DMS79 (cell line): Measurements from ENCODE around the gene SPINT2.
"Not testable (repeated sequence)": the region's sequence is repeated elsewhere in the genome, so short reads cannot be mapped to it uniquely, and the experiment has no call there.

Source experiments
- DNase-seq: peaks from one replicate; lab custom pipeline; 2025; lab: John Stamatoyannopoulos, UW

The SPINT2 gene, protein sequence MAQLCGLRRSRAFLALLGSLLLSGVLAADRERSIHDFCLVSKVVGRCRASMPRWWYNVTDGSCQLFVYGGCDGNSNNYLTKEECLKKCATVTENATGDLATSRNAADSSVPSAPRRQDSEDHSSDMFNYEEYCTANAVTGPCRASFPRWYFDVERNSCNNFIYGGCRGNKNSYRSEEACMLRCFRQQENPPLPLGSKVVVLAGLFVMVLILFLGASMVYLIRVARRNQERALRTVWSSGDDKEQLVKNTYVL

DNA sequence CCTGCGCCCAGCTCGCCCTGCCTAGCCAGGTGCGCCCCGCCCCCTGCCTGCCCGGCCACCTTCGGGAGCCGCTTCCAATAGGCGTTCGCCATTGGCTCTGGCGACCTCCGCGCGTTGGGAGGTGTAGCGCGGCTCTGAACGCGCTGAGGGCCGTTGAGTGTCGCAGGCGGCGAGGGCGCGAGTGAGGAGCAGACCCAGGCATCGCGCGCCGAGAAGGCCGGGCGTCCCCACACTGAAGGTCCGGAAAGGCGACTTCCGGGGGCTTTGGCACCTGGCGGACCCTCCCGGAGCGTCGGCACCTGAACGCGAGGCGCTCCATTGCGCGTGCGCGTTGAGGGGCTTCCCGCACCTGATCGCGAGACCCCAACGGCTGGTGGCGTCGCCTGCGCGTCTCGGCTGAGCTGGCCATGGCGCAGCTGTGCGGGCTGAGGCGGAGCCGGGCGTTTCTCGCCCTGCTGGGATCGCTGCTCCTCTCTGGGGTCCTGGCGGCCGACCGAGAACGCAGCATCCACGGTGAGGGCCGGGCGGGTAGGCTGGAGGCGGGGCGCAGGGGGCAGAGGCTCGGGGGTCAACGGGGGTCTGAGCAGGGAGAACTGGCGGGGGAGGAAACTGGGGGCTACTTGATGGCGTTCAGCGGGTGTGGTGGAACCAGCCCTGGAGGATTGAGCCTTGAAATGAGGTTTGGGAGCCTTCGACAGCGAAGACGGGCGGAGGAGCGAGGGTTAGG lies at the start of gene SPINT2:
Gene SPINT2, plus strand, starts transcription at position 88 of the 727 bp plus-strand sequence. Its CDS starts 320 bp downstream, at position 408.
- DNase-seq: peak; percentile 96

DNA sequence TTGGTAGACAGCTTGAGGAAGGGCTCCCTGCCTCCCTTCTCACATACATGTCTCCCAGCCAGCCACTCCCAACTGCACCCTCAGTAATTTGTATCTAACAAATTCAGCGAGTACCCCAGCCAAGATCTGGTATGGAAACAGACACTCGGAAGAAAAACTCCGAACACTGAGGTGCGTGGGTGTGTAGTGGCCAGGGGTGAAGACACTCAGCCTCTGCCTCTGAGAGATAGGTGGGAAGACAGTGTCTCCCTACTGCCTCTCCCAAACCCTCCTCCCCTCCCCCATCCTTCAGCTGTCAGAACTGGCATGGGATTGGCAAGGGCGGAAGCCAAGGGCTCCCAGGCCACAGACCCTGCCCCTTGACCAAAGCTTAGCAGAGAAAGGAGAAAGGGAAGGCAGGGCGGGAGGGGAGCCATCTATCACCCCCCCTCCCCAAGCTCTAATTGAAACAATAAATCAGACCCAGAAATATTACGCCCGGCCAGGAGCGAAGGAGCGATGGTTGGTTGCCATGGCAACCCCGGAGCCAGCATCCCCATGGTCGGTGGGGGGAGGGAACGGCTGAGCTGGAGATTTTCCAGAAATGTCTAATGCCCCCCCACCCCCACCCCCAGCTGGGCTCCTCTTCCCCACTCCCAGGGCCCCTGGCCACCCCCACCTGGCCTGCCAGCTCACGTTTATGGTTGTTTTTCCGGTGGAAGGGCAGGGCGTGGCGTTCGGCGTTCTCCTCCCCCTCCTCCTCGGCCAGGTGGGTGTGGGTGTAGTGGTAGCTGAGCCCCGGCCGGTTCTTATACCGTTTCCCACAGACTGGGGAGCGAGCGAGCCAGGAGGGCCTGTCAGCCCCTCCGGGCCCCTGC lies 47.4 kb upstream of the SPINT2 start:
- no peak for DNase-seq

DNA sequence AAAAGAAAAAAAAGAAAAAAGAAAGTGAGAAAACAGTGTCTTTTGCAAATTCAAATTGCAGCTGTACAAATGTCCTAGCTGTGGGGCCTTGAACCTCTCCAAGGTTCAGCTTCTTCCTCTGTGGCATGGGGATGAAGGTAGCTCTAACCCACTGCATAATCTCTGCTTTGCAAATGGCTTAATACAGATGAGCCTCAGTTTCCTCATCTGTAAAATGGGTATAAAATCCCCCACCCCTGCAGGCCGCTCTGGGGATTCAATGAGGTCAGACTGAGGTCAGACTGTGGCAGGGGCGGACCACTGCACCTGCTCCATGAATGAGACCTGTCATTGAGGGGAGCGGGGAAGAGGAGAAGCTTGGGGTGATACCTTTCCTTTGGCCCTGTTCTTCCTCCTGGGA lies 46.2 kb upstream of the SPINT2 start:
- no peak for DNase-seq

DNA sequence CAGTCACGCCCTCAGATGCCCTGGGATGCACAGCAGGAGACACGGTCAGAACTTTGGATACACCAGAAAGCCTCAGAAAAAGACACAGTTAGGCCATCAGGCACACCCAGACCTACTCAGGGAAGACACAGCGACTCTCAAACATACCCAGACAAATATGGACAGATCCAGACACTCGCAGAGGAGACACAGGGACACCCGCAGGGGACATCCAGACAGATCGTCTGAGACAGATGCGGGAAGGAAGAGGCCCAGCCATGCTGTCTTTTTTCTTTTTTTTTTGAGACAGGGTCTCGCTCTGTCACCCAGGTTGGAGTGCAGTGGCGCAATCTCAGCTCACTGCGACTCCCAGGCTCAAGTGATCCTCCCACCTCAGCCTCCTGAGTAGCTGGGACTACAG lies 45.2 kb upstream of the SPINT2 start:
- DNase-seq: no peak

DNA sequence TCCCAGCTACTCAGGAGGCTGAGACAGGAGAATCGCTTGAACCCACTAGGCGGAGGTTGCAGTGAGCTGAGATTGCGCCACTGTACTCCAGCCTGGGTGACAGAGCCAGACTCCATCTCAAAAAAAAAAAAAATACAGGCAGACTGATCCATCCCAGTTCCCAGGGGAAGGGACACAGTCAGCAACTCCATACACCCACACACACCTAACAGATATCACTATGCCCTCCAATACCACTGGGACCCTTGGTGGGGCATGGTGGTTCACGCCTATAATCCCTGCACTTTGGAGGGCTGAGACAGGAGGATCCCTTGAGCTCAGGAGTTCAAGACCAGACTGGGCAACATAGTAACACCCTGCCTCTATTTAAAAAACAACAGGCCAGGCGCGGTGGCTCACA lies 43.0 kb upstream of the SPINT2 start:
- no peak for DNase-seq

DNA sequence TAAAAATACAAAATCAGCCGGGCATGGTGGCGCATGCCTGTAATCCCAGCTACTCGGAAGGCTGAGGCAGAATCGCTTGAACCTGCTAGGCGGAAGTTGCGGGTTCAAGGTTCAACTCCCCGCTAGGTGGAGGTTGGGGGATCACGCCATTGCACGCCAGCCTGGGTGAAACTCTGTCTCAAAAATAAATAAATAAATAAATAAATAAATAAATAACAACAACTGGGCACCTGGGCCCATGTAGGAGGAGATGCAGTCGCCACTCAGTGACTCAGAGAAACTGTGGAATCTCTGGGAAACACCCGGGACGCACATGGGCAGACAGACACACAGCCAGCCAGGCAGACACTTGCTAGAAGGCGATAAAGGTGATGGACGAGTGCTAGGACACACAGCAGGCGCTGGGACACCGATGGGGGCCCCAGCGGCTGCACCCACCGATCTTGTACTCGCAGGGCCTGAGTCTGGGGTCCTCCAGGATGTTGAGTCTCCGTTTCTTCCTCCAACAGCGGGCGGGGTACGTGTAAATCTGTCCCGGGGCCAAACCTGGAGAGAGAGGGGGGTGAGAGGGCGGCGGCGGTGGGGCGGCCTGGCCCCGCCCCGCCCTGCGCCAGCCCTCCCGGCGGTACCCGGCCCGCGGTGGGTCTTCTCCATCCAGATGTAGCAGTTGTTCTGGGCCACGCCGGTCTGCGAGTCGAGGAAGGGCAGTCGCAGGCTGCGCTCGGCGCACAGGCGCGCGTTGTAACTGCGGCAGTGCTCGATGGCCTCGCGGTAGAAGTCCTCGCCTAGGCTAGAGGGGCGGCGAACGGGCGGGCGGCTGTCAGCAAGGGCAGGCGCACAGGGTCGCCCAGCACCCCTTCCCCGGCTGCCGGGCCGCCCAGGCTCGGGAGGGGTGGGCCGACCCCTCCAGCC lies 42.2 kb upstream of the SPINT2 start:
- no peak for DNase-seq

DNA sequence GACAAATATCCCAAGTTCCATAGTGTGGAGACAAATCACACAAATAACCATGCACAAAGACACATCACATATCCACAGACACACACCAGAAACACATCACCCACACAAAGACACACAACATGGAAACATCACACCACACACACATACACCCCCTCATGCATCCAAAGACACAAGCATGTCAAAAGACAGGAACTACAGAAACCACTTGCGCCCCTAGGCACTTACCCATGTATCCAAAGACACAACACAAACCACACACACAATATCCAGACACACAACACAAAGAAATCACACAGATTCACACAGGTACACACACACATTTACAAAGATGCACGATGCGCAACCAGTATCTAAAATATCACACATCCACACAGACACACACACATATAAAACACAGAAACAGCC lies 41.3 kb upstream of the SPINT2 start:
- DNase-seq: no peak

DNA sequence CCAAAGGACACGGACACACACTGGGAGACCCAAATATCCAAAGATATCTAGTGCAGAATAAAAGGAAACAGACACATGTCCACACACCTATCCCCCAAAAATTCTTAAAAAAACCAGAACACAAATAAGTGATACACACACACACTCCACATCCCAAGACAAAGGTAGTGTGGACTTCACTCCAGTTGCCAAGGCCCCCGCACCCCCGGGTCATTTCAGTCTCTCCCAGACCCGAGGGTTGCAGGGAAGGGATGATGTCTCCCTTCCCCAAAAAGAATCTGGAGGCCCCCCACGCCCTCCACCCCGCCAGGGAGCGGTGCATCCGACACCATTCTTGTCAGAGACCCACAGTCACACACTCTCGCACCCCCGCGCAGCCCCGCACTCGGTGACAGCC lies 40.8 kb upstream of the SPINT2 start:
- no peak for DNase-seq

DNA sequence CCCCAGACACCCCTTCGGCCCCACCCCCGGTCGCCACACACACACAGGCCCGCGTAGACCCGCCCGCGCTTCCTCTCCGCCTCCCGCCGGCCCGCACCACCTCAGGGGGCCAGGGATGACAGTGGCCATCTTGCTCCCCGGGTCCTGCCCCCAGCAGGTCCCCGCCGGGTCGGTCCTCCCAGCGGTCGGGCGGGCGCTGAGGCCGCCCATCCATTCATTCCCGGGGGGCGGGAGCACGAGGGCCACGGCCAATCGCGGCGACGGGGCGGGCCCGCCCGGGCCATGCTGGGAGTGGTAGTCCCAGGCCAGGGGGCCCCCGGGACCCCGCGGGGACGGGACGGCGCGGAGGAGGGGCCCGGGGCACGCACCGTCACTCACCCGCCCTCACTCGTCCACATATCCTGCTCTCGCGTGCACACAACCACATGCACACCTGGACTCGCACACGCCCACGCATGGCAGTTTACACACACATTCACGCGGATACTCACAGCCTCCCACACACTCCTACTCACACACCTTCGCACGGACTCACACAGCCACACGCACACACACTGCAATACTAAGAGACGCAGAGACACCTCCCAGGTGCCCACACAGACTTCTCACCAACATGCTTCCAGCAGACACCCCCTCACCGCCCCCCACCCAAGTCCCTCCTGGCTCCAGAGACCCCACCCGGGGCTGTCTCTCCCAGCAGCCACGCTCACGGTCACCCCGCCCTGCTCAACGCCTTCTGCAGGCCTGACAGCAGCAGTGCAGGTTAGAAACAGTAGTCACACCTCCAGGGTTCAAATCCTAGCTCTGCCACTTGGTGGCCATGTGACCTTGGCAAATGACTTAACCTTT lies 40.1 kb upstream of the SPINT2 start, which contains the start of gene DPF1:
Gene DPF1, minus strand, starts transcription at position 209 of the 849 bp plus-strand sequence. Its CDS starts 80 bp downstream, at position 129.
- peak; percentile 49 for DNase-seq

DNA sequence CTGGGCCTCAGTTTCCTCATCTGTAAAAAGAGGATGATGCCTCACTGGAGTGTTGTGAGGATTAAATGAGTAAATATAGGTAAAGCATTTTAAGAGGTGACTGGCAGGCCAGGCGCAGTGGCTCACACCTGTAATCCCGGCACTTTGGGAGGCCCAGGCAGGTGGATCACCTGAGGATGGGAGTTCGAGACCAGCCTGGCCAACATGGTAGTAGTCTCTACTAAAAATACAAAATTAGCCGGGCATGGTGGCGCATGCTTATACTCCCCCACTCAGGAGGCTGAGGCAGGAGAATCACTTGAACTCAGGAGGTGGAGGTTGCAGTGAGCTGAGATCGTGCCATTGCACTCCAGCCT lies 39.5 kb upstream of the SPINT2 start:
- not testable (repeated sequence) for DNase-seq

DNA sequence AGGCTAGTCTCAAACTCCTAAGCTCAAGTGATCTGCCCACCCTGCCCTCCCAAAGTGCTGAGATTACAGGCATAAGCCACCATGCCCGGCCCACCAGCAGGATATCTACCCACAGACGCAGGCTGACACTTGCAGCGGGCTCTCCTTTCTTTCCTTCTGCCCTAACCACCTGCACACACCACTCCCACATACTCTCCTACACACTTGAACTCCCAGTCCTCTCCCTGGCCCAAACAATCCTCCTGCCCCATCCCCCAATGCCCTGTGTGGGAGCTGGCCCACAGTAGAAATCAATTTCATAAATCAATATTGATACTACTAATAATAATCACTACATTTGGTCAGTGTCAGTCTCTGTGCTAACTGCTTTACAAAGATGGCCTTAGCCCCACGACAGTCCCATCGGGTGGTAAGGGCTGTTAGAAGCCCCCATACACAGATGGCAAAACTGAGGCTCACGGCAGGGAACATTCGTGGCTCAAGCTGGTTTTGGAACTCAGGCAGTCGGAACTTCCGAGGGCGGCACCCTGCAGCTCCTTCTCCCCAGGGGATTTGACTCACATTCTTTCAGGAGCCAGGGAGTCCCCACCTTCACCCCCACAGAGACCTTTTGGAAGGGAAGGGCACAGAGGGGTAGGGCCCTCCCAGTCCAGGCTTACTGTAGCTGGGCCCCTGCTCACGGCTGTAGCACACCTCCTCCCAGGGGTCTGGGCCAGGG lies 36.9 kb upstream of the SPINT2 start:
- no peak for DNase-seq

DNA sequence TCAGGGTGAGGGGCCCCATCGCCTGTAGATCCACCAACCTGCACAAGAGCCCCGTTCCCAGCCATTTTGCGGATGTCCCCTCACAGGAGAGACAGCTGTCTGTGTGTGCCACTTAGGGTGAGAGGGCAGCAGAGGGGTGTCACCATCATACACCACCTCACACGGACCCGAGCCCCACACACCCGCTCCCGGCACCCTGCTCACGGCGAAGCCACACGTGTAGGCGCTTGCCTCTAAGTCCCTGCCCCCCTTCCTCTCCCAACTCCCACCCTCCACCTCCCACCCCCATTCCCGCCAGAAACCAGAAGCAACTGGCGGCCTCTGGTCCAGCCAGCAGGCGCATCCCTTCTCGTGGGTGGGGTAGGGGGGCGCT lies 36.4 kb upstream of the SPINT2 start:
- DNase-seq: no peak

DNA sequence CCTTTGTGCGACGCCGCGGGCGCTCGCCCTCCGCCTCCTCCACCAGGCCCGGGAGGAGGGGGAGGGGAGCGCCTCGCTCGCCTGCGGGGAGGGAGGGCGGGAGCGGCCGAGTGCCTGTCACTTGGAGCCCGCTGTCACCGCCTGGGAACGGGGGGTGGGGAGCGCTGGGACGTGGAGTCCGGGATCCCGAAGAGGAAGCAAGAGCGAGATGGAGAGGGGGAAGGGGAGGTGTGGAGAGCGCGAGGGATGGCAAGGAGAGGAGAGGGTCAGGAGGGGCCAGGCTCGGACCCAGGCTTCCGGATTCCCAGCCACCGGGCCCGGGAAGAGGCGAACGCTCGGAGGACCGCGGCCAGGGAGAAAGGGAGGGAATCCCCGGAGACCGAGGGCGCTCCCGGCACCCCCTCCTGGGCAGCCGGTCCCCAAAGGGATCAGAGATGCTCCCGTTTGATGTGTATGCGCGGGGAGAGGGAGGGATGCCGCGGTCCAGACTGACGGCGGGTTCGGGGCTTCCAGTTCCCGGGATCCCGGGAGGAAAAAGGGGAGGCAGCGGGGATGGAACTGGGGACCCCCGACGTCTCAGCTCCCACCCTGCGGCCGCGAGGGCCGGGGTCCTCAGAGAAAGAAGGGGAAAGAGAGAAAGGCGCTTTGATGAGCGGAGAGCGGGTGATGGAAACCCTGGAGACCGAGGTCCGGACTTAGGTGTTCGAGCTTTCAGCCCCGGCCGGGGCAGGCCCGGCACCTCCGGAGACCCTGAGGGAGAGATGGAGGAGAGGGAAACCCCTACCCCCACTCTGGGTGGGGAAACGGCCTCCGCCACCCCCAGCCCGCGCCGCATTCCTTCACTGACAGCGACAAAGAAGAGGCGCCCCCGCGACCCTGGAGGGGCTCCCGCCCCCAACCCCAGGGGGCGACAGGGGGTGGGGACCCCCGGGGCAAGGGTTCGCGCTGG lies 35.6 kb upstream of the SPINT2 start:
- peak; percentile 37 for DNase-seq

DNA sequence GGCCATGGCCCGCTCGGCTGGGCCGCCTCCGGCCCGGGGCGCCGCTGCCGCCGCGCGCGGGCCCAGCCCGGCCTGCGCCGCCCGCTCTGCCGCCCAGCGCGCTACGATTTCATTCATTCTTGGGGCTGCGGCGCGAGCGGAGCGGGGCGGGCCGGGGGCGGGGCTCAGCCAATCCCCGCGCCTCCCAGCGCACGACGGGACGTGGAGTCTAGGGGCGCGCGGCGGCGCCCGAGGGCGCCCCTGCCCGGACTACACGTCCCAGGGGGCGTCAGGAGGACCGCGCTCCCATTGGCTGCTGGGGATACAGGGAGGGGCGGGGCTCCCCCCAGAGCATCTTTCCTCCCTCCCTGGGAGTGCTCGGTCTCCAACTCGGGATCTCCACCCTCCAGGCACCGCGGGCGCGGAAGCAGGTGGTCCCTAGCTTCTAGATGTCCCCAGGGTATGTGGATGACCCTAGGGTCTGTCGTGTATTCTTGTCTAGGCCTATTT lies 34.7 kb upstream of the SPINT2 start:
- peak; percentile 75 for DNase-seq

DNA sequence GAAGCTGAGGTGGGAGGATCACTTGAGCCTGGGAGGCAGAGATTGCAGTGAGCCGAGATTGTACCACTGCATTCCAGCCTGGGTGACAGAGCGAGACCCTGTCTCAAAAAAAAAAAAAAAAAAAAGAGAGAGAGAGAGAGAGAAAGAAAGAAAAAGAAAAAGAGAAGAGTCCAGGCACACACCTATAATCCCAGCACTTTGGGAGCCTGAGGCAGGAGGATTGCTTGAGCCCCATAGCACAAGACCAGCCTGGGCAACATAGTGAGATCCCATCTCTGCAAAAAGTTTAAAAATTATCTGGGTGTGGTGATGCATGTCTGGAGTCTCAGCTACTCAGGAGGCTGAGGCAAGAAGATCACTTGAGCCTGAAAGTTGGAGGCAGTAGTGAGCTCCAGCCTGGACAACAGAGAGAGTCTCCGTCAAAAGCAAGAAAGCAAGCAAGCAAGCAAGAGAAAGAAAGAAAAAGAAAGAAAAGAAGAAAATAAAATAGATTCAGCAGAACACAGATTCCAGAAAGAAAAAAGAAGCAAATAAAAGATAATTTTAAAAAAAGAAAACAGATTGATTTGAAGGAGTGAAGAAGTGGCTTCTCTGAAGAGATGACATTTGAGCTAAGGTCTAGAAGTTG lies 33.8 kb upstream of the SPINT2 start:
- DNase-seq: not testable (repeated sequence)

DNA sequence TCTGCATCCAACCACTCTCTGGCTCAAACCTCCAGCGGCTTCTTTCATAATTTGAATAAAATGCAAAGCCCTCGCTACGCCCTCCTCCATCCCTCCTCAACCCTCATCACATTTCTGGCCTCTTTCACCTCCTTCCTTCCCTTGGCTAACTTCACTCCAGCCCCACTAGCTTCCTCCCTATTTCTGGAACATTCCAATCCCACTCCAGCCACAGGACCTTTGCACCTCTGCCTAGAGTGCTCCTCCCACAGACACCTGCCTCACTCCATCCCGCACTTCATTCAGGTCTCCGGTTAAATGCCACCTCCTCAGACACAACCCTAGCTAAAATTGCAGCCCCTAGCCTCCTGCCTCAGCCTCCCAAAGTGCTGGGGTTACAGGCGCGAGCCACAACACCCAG lies 32.5 kb upstream of the SPINT2 start:
- DNase-seq: no peak

DNA sequence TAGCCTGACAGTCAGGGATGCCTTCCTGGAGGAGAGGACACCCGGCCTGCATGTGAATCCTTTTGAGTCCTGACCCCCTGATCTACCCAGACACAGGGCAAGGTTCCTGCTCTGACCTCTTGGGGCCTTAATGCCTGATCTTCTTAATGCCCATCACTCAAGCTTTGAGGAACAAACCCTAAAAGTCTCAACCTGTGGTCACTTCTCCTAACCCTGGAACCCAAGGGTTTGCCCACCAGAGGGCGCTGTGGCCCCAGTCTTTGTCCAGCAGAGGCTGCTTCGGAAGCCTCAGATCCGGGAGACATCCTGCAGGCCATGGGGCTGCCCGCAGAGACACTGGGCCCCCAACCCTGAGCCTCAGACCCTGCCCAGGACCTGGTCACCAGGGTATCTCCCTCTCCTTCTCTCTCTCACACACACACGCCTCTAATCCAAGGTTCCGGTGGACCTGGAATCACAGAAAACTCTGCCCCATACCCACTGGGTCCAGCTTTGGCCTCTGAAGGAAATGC lies 30.6 kb upstream of the SPINT2 start:
- no peak for DNase-seq

DNA sequence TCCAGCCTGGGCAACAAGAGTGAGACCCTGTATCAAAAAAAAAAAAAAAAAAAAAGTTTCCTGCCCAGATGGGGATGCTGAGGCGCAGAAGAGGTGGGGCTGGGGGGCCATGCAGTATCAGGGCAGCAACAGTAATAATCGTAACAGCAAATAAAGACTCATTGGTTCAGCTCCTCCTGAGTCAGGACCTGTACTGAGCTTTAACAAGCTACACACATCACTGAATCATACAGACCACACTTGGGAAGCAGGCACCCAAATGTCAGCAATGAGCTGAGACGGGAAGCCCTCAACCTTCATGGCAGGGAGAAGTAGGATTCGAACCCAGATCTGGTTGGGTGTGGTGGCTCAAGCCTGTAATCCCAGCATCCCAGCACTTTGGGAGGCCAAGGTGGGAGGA lies 29.8 kb upstream of the SPINT2 start:
- no peak for DNase-seq
